Activated CD8-positive, alpha-beta memory T cell treated with anti-CD3 and anti-CD28 coated beads for 24 hours (primary cell): ENCODE data around the gene BUB1B.

Source experiments
- DNase-seq: peaks from one replicate; pipeline ENCODE4 v3.0.0-alpha.2; 2020

BUB1B gene

DNA sequence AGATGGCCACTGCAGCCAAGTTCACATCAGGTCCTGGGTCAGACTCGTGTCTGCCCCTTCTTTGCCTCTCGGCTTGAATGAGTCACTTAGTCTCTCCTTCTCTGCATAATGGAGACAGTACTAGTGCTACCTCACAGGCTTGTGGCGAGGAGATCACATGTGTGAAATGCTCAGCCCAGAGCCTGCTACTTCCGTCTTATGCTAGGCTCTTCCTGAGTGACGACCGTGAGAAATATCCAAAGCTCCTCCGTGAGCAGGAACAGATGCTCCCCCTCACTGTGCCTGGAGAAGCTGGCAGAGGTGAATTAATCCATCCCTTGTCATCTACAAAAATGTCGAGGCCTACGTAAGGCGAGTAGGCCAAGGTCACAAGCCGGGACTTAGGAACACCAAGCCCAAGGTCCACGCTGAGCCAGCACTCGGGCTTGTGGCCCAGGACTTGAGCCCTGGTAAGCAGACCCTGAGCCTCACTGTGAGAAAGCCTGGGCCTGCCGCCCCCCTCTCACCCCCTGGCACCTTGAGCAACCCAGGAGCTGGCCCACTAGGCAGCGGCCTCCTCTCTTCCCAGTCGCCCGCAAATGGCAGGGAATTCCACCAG, 95.9 kb downstream of the BUB1B start:
- no peak for DNase-seq

DNA sequence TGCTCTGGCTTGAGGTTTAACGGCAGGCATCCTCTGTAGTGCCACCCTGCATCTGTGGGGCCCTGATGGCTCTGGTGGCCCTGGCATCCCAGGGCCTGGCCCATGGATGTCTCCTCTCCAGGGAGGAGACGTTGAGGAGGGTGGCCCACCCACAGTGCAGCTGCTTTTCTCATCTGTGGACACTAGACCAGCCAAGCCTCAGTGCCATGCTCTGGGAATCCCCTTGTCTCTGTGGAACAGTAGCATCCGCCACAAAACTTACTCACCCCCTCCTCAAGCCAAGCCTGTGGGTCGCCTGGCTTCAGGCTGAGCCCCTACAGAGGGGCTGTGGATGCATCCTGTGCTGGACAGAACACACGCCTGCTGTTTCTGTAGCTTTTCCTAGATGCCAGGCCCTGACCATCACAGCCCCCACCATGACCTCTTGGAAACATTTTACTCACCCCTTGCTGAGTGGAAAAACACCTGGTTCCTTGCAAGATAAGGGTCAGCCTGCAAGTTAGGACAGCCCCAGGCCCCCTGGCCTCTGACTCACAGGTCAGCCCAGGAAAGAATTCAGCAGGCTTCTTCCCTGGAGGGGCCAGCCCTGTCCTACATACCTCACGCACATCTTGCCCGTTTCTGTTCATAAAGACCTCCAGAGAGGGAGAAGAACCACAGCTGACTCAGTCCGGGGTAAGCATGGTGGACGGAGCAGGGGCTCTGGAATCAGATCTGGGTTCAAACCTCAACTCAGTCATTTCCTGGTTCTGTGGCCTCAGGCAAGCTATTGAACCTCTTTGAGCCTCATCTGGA, 97.0 kb downstream of the BUB1B start:
- no peak for DNase-seq

DNA sequence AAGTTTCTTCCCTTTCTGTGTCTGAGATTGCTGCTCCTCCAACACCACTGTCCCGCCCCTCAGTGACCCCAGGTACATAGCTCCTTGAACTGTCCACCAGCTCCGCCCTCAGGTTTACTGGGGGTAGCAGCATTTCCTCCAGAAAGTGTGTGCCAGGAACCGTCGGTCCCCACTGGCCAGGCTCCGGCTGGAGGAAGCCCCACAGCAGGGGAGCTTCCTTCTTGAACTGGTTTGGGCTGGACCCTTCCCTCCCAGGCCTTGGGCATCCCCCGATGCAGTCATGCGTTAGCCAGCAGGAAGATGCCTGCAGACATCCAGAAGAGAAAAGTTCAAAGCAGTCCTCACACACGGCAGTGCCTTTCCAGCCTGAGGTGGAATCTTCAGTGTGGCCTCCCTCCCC, 97.7 kb downstream of the BUB1B start:
- no peak for DNase-seq

DNA sequence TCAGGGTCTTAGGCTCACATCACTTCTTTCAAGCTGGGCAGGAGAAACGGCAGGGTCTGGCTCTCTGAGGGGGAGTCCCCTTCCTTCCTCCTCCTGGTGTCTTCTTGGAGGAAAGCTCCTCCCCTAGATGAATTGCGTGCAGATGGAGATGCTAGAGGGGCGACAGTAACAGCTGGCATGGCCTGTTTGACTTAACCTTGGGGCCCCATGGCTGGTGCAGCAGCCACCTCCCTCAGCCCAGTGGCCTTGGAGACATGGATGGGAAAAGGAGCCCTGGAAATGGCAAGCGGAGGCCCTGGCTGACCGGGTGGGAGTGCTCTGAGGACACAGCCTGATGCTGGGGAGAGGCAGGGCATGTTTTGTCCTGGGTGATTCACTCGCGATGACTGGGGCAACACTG, 98.2 kb downstream of the BUB1B start:
- no peak for DNase-seq

DNA sequence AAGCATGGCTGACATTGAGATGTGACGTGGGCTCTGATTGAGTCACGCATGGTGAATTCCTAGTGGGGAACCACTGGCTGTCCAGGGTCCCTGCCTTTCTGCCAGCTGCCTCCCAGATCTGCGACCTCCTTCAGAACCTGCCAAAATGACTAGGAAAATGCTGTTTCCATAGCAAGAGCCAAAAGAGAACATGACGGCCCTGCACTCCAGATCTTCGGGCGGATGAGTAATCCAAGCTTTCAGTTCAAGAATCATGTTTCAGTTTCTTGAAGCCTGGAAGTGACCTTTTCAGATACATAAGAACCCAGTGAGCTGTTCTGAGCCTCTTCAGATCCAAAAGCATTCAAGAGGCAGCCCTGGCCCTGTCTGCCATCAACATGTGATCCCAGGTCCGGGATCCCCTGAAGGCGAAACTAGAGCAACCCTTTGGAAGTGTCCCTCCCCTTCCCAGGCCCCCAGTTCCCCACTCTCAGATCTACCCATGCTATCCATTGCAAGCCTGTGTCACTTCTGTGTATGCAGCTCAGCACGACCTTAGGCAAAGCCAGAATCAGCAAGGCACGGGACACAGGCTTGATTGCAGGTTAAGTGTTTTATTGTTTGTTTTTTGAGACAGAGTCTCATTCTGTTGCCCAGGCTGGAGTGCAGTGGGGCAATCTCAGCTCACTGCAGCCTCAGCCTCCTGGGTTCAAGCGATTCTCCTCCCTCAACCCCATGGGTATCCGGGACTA, 102.3 kb downstream of the BUB1B start:
- no peak for DNase-seq

DNA sequence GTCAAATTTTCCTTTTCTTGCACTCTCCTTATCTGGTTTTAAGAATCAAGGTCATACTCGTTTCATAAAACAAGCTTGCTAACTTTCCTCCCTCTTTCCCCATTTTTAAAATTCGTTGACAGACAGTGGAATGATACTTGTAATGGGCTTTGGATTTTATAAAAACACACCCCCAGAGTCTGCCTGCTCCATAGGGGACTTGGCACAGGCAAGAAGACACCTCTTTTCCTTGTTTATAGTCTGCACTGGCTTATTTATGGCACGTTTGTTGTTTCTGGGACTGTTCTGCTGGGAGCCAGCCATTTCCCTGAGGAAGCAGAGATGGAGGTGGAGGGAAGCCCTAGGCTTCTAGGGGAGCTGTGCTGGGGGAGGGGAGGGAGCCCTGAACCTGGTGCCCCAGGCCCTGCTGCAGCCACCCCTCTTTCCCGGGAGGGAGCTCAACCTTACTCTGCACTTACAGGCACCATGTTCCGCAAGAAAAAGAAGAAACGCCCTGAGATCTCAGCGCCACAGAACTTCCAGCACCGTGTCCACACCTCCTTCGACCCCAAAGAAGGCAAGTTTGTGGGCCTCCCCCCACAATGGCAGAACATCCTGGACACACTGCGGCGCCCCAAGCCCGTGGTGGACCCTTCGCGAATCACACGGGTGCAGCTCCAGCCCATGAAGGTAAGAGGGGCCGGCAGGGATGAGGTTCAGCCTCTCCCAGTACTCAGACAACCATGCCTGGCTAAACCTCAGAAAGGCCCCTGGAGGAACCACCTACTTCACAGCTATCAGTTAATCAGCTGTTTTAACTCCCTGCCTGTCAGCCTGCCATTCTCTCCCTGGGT, 103.7 kb downstream of the BUB1B start:
- DNase-seq, result no peak

DNA sequence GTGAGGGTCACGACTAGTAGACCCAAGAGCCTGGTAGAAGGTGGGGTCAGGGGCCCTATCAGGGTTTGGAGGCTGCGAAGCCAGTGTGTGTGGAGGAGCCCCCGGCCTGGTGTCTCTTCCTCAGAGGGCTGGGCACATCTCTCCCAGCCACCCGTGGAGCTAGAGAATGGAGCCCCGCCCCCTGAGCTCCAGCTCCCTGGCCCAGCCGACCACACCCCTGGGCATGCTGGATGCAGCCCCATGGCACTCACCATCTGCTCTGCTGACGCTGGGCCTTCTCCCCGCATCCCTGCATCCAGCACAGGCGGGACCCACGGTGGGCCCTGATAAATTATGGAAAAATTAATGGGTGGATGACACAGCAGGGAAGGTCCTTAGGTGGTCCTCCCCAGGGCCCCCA, 104.5 kb downstream of the BUB1B start:
- DNase-seq, result no peak

DNA sequence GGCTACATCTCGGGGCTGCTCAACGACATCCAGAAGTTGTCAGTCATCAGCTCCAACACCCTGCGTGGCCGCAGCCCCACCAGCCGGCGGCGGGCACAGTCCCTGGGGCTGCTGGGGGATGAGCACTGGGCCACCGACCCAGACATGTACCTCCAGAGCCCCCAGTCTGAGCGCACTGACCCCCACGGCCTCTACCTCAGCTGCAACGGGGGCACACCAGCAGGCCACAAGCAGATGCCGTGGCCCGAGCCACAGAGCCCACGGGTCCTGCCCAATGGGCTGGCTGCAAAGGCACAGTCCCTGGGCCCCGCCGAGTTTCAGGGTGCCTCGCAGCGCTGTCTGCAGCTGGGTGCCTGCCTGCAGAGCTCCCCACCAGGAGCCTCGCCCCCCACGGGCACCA, 105.0 kb downstream of the BUB1B start:
- DNase-seq, result no peak

DNA sequence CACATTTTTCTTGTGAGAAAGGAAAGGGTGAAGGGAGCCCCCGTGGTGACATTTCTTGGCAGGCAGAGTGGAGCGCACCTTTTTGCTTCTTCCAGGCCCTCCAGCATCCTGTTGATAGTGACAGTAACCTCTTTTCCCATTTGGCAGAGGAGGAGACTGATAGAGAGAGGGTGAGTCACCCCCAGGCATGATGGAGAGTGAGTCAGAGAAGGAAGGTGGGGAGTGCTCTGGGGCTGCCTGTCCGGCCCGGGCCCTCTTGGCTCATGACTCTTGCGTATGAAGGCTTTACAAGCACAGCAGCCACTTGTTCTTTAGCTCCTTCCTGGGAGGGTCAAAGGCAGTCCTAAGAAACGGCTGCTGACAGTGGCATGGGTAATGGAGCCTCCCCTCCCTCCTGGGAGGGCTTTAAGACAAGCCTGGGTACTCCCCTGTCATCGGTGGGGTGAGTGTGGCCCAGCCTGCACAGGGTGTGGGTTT, 106.0 kb downstream of the BUB1B start:
- DNase-seq, result no peak

DNA sequence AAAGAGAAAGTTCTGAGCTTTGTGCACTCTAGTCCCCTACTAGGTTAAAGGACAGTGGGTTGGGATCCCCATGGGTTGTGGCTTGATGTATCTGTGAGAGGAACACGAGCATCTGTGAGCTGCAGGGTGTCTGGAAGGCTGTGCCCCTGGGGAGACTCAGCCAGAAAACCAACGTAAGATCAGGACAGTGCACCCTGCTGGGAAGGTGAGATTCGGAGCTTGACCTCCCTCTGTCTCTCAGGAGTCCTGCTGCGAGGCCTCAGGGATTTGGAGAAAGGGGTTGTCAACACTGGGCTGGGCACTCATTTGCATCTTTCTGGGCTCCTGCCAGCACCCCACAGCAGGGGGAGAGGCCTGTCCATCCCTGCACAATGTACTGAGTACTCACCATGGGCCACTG, 106.8 kb downstream of the BUB1B start:
- DNase-seq, result no peak

DNA sequence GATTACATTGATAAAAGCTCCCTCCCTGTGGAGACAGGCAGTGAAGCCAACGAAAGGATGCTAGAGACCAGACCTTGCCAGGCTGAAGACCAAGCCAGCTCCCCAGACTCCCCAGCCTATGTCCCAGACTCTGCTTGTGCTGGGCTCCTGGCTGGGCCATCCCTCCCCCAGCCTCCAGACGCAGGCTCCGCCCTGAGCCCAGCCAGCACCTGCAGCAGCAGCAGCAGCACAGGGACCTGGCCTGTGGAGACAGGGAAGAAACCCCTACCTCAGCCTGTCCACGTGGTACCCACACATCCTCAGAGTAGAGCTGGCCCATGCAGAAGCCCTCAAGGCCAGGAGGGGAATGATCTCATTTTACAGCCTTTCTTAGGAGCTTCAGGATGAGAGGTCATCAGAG, 108.7 kb downstream of the BUB1B start:
- no peak for DNase-seq

DNA sequence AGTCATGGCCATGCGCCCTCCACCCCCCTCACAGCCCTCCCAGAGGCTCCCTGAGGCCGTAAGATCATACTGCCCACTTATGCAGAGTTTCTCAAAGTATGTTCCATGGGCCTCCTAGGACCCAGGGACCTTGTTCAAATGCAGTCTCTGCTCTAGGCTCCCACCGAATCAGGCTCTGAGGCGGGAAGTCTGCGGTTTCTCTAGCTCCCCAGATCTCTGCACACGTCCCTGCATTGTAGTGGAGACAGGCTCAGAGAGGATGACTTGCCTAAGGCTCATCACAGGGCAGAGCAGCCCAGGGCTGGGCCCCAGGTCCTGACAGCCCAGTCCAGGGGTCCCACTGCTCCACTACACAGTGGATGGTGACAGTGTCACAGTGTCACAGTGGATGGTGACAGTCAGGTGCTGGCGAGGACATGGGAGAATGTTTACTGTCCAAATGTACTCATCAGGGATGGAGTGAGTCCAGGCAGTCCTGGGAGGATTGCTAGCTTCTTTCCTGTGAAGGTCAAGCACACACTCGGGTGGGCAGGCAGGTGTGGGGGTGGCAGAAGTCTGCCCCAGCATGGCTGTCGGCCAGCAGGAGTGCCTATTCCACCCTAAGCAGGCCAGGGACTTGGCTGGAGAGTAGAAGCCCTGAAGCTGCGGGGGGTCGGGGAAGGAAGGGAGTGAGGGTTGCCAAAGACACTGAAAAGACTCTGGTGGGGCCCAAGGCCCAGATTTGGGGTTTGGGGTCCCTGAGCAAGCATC, 109.6 kb downstream of the BUB1B start:
- DNase-seq, result no peak
